ENCODE data around the gene ENDOG.
"Not testable (repeated sequence)": the region's sequence is repeated elsewhere in the genome, so short reads cannot be mapped to it uniquely, and the experiment has no call there.

The ENDOG gene

GRCh38 chr9:128829477-128830251 is 11.4 kb downstream of the ENDOG start, which contains the start of gene SPOUT1:
TSS of gene SPOUT1 (minus strand) at chr9:128829794. CDS start at chr9:128829780, 14 bp downstream.
- DNase-seq, result peak; percentile 94 to 96

GRCh38 chr9:128833696-128834095 is 15.4 kb downstream of the ENDOG start:
- no peak for DNase-seq

DNA sequence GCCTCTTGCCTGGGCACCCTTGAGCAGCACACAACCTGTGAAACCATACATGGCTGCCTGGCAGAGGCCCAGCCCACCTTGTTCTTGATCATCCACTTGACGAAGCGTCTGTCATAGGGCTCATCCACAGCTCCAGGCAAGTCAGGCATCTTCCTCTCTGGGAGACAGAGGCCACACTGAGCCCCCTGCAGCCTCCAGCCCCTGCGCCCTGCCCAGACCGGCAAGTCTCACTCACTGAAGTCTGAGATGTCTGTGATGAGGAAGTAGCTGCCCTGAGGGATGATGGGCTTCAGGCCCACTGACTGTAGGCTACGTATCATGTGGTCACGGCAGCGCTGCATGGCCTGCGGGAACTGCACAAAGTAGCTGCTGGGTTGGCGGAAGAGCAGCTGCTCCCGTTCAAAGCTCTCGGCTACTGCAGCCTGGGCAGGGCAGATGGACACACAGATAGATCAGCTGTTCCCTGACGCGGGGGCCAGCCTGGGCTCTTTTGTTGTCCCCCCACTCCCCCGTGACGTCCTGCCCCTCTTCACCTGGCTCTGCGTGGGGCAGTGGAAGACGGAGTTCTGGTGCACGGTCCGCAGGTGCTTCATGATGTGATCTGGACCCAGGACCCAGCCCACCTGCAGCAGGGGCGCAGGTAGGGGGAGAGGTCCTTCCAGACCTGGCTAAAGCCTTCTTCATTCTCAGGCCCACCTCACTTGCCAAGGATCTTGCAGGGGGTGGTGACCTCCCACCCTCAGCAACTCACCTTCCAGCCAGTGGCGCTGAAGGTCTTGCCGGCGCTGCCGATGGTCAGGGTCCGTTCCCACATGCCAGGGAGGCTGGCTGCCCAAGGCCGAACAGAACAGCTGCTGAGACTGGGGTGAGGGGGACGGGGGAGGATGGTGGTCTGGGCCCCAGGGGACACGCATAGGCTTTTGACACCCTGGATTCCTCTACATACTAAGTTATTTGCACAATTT is 17.2 kb downstream of the ENDOG start:
- DNase-seq, result no peak

DNA sequence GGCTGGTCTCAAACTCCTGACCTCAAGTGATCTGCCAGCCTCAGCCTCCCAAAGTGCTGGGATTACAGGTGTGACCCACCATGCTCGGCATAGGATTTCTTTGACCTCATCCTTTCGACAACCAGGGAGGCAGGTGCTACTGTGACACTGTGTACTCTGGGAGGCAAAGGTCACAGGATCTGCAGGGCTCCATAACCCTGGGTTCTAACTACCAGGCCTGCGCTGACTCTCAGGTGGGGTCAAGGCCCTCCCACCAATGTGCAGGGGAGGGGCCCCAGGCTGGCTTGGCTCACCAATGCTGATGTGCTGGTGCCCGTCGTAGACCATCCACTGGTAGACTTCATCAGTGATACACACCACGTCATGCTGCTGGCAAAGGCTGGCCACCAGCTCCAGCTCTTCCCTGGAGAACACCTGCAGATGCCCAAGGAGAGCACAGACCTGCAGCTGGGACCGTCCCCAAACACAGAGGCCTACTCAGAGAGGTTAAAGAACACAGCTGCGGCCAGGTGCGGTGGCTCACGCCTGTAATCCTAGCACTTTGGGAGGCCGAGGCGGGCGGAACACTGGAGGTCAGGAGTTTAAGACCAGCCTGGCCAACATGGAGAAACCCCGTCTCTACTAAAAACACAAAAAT is 18.3 kb downstream of the ENDOG start:
- no peak for DNase-seq

GRCh38 chr9:128838338-128838737 is 20.0 kb downstream of the ENDOG start:
- no peak for DNase-seq

DNA sequence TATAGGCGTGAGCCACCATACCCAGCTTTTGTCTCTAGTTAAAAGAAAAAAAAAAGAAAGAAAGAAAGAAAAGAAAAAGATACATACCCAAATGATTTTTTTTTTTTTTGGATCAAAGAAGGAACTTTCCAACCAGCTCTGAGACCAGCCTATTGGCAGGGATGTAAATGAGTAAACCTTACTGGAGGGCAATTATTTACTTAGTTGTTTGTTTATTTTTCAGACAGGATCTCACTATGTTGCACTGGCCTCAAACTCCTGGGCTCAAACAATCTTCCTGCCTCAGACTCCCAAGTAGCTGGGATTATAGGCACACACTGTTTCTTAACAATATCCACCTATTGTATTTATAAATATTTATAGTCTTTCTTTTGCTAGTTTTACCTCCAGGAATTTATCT is 22.2 kb downstream of the ENDOG start:
- DNase-seq, result no peak

GRCh38 chr9:128841694-128842492 is 23.6 kb downstream of the ENDOG start:
- no peak for DNase-seq

DNA sequence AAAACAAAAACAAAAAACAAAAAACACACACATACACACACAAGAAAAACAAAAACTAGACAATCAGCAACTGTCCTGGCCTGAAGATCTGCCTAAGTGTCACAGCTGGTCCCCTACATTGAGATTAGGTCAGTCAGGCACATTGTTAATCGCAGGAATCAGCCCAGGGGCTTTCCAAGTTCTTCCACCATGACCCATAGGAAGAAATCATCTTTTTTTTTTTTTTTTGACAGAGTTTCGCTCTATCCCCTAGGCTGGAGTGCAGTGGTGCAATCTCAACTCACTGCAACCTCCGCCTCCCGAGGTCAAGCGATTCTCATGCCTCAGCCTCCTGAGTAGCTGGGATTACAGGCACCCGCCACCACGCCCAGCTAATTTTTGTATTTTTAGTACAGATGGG is 24.9 kb downstream of the ENDOG start:
- not testable (repeated sequence) for DNase-seq

GRCh38 chr9:128845186-128845931 is 27.1 kb downstream of the ENDOG start:
- DNase-seq, result no peak

GRCh38 chr9:128846680-128847030 is 28.4 kb downstream of the ENDOG start:
- DNase-seq, result no peak

- DNase-seq, result no peak
Observed at GRCh38 chr9:128847803-128848202, 29.5 kb downstream of the ENDOG start.

DNA sequence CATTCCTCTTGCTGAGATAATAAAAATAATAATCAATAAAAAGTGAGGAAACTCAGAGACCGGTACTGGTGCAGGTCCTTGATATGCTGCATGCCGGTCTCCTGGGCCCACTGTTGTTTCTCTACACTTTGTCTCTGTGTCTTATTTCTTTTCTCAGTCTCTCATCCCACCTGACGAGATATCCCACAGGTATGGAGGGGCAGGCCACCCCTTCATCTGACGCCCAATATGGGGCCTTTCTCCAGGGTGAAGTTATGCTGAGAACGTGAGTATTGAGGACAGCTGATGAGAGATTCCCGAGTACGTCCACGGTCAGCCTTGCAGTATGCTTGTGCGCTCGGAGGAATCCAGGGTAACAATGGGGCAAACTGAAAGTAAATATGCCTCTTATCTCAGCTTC is 32.7 kb downstream of the ENDOG start:
- not testable (repeated sequence) for DNase-seq

GRCh38 chr9:128851779-128852600 is 33.7 kb downstream of the ENDOG start:
- DNase-seq, result peak in 1 of 2 experiments; percentile 11

GRCh38 chr9:128852646-128853045 is 34.3 kb downstream of the ENDOG start:
- DNase-seq, result not testable (repeated sequence)

DNA sequence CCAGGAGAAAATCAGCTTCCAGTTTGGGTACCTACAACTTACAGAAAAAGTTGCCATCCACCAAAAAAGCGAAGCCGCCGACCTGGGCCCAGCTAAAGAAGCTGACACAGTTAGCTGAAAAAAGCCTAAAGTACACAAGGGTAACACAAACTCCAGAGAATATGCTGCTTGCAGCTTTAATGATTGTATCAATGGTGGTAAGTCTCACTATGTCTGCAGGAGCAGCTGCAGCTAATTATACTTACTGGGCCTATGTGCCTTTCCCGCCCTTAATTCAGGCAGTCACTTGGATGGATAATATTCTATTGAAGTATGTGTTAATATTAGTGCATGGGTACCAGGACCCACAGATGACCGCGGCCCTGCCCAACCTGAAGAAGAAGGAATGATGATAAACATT is 36.2 kb downstream of the ENDOG start:
- DNase-seq, result not testable (repeated sequence)

DNA sequence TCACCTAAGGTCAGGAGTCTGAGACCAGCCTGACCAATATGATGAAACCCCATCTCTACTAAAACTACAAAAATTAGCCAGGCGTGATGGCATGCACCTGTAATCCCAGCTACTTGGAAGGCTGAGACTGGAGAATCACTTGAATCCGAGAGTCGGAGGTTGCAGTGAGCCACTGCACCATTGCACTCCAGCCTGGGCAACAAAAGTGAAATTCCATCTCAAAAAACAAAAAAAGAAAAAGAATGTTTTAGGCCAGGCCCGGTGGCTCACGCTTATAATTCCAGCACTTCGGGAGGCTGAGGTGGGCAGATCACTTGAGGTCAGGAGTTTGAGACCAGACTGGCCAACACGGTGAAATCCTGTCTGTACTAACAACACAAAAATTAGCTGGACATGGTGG is 40.2 kb downstream of the ENDOG start:
- not testable (repeated sequence) for DNase-seq

GRCh38 chr9:128860937-128861336 is 42.6 kb downstream of the ENDOG start:
- no peak for DNase-seq

DNA sequence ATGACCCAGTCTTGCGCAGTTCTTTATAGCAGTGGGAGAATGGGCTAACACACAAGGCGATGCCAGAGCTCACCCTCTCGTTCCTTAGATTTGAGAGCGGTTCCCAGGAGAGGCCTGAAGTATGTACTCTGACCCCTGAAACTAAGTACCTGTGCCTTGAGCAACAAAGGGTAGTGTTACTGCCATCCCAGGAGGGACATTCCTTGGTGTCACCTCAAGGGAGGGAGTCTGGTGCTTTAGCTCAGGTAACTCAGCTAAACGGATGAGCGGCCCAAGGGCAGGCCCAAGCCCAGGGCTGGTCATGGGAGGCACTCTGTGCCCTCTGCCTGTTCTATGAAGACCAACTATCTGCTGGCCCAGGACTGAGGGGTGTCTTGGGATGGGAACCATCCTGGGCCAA is 43.2 kb downstream of the ENDOG start:
- DNase-seq, result no peak

GRCh38 chr9:128862401-128862851 is 44.1 kb downstream of the ENDOG start:
- DNase-seq, result no peak

DNA sequence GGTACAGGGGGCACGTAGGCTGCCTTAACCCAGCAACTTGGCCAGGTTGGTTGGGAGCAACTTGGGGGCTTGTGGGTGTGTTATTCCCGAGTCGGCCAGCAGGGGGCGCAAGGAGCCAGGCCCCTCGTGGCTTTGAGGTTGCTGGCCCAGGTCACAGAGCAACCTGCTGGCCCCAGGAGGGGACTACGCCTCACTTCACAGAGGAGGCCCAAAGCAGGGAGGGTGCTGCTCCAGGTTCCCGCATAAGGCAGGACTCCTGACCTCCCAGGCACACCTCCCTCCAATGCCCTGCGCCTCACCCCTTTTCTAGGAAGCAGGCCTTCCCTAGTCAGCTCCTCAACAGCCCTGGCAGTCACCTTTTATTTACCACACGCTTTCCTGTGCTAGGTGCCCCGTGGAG is 45.3 kb downstream of the ENDOG start:
- peak; percentile 89 to 91 for DNase-seq
